Astrocyte of the cerebellum (primary cell): ENCODE data around the gene PLEKHJ1.

Experiments used
- DNase-seq: peaks from one replicate; pipeline ENCODE4 v3.0.0-alpha.2; 2011; ENCODE audit warnings: low read depth
- H3K4me3 ChIP-seq: 2 replicates; pipeline ENCODE4 v1.5.1; 2011; ENCODE audit warnings: mild to moderate bottlenecking, low read depth, low read length, moderate library complexity
- CTCF ChIP-seq: IDR thresholded peaks from 2 replicates; pipeline ENCODE4 v1.5.1; 2012; ENCODE audit warnings: low read length, low read depth, moderate library complexity, mild to moderate bottlenecking; ENCODE audit errors: missing control alignments
- in situ Hi-C: cut with HindIII; loops from 2 replicates; pipeline ENCODE4 v1.10.0; 2017; ENCODE audit warnings: low sequenced_read_pairs

The PLEKHJ1 gene

DNA sequence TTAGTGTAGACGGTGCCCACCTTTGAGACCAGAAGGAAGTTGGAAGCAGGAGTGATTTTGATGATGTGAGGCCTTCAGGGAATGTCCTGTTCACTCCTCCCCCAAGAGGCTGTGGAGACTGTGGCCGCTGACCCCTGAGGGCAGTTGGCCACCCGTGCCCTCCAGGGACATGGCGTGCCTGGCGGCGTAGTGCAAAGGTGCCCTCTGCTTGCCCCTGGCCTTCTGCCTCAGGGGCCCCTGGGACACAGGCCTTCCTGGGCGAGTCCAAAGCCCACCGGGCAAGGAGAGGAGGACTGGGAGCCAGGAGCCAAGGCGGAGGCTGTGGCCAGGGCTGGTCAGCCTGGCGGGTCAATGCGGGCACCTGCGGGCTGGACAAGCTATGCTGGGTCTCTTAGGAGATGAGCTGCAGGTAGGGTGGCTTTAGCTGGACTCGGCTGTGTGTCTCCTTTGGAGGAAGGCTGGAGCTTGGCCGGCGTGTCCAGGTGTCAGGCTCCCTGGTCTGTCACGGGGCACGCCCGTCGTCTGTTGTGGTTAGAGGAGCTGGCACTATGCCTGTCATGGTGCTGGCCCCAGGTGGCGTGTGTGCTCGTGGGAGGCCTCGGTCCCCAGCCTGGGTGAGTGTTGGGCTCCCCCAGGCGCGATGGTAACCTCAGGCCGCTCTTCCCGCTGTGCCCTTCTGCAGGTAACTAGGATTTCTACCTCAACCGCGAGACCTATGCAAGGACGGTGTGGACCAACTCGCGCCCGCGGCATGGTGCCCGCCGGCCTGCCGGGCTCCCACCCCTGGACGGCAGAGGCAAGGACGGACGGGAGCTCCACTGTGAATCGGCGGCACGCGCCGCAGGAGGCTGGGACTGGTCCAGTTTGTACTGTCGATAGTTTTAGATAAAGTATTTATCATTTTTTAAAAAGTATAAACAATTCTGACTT, 6.8 kb downstream of the PLEKHJ1 start:
- in situ Hi-C loops, result no loop called here
- no peak for TF ChIP-seq CTCF
- DNase-seq, result no peak
- no peak overlapping the region for H3K4me3 ChIP-seq

GRCh38 chr19:2228157-2229030, 7.7 kb downstream of the PLEKHJ1 start:
- TF ChIP-seq CTCF, result no peak
- in situ Hi-C loops, result no loop called here
- no peak for DNase-seq
- no peak overlapping the region for H3K4me3 ChIP-seq

DNA sequence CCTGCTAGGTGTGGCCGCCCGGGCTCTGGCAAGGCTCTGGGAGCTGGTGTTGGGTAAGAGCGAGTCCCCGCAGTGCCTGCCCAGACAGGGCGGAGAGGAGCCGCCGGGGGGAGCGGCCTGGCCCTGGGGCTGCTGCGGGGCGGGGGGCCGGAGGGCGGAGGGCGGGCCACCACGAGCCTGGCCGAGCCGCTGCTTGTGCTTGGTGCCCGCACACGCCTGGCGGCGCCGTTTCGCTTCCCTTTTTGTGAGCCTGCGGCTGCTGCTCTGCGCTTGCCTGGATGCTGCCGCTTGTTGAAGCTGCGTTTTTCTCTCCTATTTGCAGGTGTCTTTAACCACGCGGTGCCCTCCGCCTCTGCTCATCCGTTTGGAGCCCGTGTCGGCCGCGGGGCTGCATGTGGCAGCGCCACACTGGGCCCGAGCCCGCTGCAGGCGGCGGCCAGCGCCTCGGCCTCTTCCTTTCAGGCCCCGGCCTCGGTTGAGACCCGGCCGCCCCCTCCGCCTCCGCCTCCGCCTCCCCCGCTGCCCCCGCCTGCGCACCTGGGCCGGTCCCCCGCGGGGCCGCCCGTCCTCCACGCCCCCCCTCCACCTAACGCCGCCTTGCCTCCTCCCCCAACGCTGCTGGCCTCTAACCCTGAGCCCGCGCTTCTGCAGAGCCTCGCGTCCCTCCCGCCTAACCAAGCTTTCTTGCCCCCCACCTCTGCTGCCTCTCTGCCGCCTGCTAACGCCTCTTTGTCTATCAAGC, 8.5 kb downstream of the PLEKHJ1 start:
- H3K4me3 ChIP-seq, result no peak overlapping the region
- TF ChIP-seq CTCF, result no peak
- in situ Hi-C loops, result no loop called here
- no peak for DNase-seq

GRCh38 chr19:2226840-2227360, 9.2 kb downstream of the PLEKHJ1 start:
- TF ChIP-seq CTCF, result no peak
- H3K4me3 ChIP-seq, result no peak overlapping the region
- DNase-seq, result no peak
- in situ Hi-C loops, result no loop called here

DNA sequence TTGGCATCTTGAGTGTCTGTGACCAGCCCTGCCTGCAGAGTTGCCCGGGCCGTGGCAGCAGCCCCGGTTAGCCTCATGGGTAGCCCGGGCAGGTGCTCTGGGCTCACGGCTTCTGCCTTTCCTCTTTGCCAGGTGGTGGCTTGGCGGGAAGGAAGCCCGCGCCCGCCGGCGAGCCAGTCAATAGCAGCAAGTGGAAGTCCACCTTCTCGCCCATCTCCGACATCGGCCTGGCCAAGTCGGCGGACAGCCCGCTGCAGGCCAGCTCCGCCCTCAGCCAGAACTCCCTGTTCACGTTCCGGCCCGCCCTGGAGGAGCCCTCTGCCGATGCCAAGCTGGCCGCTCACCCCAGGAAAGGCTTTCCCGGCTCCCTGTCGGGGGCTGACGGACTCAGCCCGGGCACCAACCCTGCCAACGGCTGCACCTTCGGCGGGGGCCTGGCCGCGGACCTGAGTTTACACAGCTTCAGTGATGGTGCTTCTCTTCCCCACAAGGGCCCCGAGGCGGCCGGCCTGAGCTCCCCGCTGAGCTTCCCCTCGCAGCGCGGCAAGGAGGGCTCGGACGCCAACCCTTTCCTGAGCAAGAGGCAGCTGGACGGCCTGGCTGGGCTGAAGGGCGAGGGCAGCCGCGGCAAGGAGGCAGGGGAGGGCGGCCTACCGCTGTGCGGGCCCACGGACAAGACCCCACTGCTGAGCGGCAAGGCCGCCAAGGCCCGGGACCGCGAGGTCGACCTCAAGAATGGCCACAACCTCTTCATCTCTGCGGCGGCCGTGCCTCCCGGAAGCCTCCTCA, 9.9 kb downstream of the PLEKHJ1 start:
- H3K4me3 ChIP-seq, result no peak overlapping the region
- in situ Hi-C loops, result no loop called here
- no peak for DNase-seq
- TF ChIP-seq CTCF, result no peak
